NCI-H146 treated with DMSO at 0.1 percent for 48 hours (cell line): ENCODE measurements around the gene SCGB1D4.
"Not testable (repeated sequence)": the region's sequence is repeated elsewhere in the genome, so short reads cannot be mapped to it uniquely, and the experiment has no call there.

Experiments
- DNase-seq: peaks from one replicate; lab custom pipeline; 2025; ENCODE audit not compliant: unreplicated experiment; lab: John Stamatoyannopoulos, UW

The SCGB1D4 gene, protein sequence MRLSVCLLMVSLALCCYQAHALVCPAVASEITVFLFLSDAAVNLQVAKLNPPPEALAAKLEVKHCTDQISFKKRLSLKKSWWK

GRCh38 chr11:62298975-62299374 is at the start of gene SCGB1D4:
Gene SCGB1D4 (minus strand): TSS chr11:62299075. CDS start chr11:62299010, 65 bp downstream.
- no peak for DNase-seq

DNA sequence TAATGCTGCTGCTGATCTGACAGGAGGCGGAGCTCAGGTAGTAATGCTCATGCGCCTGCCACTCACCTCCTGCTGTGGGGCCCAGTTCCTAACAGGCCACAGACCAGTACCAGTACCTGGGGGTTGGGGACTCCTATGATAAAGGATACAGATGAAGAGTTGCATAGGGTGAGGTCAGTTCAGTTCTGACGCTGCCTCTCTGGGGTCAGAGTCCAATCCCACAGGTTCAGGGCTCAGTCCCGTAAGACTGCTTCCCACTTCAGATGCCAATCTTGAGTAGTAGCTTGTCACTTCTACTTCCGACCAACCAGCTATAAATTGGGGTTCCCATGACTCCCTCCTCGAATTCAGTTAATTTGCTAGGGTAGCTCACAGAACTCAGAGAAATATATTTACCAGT is 47.0 kb upstream of the SCGB1D4 start:
- no peak for DNase-seq

GRCh38 chr11:62344210-62344609 is 45.3 kb upstream of the SCGB1D4 start:
- no peak for DNase-seq

- DNase-seq, result not testable (repeated sequence)
Observed at GRCh38 chr11:62343646-62344190, 44.8 kb upstream of the SCGB1D4 start.

GRCh38 chr11:62341588-62341987 is 42.7 kb upstream of the SCGB1D4 start:
- DNase-seq, result no peak

GRCh38 chr11:62340269-62340901 is 41.5 kb upstream of the SCGB1D4 start:
- DNase-seq, result no peak

GRCh38 chr11:62338218-62338617 is 39.3 kb upstream of the SCGB1D4 start:
- DNase-seq, result no peak

DNA sequence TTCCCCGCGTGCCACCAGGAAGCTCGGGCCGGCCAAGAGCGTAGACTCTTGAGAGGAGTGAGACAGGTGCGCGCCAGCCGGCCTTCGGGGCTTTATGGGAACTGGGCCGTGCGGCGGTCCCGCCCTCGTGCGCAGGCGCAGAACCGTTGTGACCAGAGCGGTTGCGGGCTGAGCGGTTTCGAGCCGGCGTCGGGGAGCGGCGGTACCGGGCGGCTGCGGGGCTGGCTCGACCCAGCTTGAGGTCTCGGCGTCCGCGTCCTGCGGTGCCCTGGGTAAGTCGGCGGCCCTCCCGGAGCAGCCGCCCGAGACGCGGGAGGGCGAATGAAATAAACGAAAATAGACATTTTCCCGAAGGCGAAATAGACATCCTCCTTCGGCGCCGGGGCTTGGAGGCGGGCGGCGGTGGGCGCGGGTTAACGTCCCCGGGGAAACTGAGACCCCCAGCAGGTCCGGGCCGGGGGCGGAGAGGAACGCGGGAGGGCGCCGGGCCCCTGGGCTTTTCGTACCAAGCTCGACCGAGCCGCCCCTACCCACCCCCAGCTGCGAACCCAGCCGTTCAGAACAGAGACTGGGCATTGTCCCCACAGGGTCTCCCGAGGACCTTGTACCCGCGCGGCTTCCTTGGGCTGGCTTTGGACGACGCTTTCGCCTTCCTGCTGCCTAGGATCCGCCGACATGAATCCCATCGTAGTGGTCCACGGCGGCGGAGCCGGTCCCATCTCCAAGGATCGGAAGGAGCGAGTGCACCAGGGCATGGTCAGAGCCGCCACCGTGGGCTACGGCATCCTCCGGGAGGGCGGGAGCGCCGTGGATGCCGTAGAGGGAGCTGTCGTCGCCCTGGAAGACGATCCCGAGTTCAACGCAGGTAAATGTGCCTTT is 38.7 kb upstream of the SCGB1D4 start, which contains the start of gene ASRGL1:
TSS of gene ASRGL1 (plus strand) at position 146 of the 879 bp plus-strand sequence. CDS start at position 676, 530 bp downstream.
- peak; percentile 81 for DNase-seq

GRCh38 chr11:62336949-62337302 is 38.1 kb upstream of the SCGB1D4 start:
- DNase-seq, result not testable (repeated sequence)

- no peak for DNase-seq
Observed at GRCh38 chr11:62333768-62334167, 34.9 kb upstream of the SCGB1D4 start.

- not testable (repeated sequence) for DNase-seq
Observed at GRCh38 chr11:62331264-62331663, 32.4 kb upstream of the SCGB1D4 start.

GRCh38 chr11:62327541-62327940 is 28.7 kb upstream of the SCGB1D4 start:
- not testable (repeated sequence) for DNase-seq

DNA sequence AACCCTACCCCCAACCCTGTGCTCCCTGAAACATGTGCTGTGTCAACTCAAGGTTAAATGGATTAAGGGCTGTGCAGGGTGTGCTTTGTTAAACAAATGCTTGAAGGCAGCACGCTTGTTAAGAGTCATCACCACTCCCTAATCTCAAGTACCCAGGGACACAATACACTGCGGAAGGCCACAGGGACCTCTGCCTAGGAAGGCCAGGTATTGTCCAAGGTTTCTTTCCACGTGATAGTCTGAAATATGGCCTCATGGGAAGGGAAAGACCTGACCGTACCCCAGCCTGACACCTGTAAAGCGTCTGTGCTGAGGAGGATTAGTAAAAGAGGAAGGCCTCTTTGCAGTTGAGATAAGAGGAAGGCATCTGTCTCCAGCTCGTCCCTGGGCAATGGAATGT is 27.8 kb upstream of the SCGB1D4 start:
- not testable (repeated sequence) for DNase-seq

DNA sequence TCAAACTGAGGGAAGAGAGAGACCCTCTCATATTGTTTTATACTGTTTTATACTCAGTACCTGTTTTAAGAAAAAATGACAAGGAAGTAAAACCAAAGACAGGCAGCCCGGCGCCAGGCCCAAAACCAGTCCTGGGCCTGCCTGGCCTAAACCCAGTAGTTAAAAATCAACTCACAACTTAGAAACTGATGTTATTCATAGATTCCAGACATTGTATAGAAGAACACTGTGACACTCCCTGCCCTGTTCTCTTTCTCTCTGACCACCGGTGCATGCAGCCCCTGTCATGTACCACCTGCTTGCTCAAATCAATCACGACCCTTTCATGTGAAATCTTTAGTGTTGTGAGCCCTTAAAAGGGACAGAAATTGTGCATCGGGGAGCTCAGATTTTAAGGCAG is 26.9 kb upstream of the SCGB1D4 start:
- DNase-seq, result not testable (repeated sequence)

GRCh38 chr11:62324731-62325556 is 26.1 kb upstream of the SCGB1D4 start:
- DNase-seq, result peak; percentile 72

- no peak for DNase-seq
Observed at GRCh38 chr11:62322524-62322923, 23.6 kb upstream of the SCGB1D4 start.

GRCh38 chr11:62315431-62315830 is 16.6 kb upstream of the SCGB1D4 start:
- no peak for DNase-seq

DNA sequence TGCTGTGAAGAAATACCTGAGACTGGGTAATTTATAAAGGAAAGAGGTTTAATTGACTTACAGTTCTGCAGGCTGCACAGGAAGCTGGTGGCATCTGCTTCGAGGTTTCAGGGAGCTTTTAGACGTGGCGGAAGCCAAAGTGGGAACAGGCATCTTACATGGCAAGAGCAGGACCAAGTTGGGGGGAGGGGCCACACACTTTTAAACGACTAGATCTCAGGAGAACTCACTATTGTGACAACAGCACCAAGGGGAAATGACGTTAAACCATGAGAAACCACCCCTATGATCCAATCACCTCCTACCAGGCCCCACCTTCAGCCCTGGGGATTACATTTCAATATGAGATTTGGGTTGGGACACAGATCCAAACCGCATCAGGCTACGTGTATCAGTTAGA is 11.1 kb upstream of the SCGB1D4 start:
- DNase-seq, result no peak

- no peak for DNase-seq
Observed at GRCh38 chr11:62307950-62308349, 9.1 kb upstream of the SCGB1D4 start.

GRCh38 chr11:62306227-62306626 is 7.4 kb upstream of the SCGB1D4 start:
- DNase-seq, result no peak

DNA sequence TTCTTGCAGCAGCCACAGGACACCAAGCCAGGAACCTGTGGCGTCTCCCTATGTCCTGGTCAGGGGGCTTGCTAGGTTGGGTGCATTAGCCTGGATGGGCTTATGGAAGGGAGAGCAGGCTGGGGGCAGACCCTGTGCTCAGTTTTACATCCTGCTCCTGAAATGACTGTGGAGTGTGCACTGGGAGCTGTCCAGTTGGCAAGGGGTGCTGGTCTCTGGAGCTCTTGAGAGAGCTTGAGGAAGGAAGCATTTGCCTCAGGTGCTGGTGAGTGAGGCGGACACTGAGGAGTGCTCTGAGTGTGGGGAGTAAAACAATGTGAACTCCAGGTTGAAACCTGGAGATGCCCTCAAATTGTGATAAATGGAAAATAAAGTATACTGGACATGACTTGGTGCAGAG is 3.4 kb downstream of the SCGB1D4 start:
- no peak for DNase-seq
